GM21526 (cell line): ENCODE measurements around the gene PHLDB3.
"Not testable (repeated sequence)": the region's sequence is repeated elsewhere in the genome, so short reads cannot be mapped to it uniquely, and the experiment has no call there.

ENCODE experiments used
- ATAC-seq: cut with Tn5 transposase; IDR thresholded peaks from one replicate; pipeline ENCODE4 v1.9.1; 2021; ENCODE audit warnings: moderate library complexity; ENCODE audit not compliant: unreplicated experiment, low FRiP score

Gene PHLDB3

DNA sequence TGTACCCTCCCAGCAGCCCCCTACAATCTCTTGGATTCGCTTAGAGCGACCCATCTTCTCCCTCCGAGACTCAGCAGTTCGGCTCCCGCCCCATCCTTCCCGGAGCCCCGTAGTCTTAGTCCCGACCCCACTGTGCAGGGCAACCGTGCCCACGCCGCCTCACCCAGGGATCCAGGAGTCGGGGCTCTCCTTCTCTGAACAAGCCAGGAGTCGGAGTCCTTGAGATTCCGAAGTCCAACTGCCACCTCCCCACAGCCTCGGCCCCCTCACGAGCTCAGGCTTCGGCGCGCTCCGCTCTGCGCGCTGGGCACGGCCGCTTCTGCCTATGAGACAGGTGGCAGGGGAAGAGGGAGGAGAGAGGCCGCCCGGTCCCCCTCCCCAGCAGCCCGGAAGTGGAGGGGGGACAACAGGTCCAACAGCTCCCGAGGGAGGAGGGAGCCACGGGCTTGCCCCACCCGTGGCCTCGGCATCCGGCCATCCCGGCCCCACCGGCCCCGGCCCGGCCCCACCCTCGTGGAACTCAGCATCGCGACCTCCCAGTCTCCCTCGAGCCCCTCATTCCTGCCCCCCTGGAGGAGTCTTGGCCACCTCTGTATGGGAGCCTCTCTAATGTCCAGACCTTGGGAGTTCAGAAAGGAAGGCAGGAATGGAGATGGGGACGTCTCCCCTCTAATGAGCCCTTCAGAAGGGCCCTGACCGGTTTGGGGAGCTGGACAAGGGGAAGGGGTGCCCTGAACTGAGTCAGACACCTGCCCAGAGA, at the start of gene PHLDB3:
Gene PHLDB3 (minus strand): TSS at position 321 of the 760 bp plus-strand sequence. CDS start 628 bp downstream, outside the sequence.
- peak; percentile 26 for ATAC-seq

DNA sequence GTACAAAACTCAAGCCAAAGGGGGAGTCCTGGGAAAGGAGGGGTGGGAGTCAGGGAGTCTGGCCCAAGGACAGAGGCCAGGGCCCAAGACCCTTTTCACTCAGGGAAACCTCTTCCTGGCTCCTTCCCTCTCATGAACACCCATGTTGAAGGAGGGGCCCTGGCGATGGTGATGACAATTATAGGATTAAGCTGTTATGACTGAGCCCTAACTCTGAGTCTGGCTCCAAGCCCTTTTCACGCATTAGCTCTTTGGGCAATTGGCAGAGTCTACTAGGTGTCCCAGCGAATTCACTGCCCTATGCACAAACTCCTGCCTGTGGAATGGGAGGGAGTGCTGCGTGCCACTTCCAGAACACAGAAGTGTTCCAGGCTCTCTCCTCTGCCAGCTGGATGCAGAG, 49.1 kb upstream of the PHLDB3 start:
- ATAC-seq: no peak

DNA sequence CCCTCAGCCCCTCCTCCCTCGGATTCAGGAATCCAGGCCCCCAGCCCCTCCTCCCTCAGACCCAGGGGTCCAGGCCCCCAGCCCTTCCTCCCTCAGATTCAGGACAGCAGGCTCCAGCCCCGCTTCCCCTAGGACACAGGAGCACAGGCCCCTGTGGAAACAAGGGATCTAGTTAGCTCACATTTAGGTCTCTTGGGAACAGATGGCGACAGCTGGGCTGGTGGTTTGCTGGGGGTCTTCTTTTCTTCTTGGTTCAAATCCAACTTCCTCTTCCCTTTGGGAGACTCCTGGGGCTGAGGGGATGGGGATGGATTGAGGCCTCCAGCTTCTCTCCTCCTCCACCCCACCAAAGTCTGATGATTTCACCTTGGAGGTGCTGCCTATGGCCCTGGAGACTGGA, 48.1 kb upstream of the PHLDB3 start:
- no peak for ATAC-seq

DNA sequence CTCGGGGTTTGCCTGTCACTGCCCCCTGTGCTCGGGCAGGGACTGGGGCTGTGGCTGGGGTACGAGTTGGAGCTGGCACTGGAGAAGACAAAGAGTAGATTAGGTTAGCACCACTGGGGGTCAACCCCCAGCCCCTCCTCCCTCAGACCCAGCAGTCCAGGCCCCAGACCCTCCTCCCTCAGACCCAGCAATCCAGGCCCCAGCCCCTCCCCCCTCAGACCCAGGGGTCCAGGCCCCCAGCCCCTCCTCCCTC, 47.6 kb upstream of the PHLDB3 start:
- ATAC-seq: no peak

DNA sequence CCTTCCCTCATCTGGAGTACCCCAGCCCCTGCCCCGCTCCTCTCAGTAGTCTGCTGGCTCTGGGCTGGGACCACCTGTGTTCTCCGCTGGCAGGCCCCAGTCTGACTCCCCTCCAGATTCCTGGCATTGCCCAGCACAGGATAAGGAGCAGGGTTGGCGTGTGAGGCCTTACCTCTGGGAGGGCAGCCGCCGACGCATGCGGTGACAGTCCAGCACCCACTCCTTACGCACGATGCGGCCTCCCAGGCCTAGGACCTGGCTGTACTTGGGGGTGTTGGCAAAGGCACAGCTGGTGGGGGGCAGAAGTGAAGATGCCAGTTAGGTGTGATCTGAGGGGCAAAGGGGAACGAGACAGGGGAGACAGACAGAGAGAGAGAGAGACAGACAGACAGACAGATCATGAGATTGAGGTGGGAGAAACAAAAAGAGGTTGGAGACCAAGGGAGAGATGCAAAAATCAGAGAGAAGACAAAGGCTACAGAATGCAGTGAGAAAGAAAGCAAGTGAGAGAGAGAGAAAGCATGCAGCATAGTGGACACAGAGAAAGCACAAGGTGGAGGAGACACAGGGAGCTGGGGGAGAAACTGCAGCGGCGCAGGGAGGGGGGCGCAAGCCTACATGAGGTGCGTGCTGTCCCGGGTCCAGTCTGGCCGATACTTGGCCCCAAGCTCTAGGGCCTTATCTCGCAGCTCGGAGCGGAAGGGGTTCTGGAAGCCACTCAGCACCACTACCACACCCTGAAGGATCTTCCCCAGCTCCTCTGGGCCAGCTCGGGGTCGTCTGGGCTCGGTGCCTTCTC, 47.1 kb upstream of the PHLDB3 start:
- ATAC-seq: no peak

DNA sequence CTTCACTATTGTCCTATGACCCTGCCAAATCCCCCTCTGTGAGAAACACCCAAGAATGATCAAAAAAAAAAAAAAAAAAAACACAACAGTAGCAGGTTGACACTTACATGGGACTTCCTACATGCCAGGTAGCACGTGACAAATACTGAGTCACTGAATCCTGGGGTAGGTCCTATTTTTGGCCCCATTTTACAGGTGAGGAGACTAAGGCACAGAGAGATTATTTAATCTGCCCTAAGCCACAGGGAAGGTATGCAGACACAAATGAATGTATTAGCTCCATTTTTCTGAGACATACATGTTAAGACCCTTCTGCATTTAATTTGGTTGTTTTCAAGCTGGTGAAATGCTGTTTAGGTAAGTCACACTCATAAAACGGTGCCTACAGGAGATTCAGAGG, 44.2 kb upstream of the PHLDB3 start:
- no peak for ATAC-seq

DNA sequence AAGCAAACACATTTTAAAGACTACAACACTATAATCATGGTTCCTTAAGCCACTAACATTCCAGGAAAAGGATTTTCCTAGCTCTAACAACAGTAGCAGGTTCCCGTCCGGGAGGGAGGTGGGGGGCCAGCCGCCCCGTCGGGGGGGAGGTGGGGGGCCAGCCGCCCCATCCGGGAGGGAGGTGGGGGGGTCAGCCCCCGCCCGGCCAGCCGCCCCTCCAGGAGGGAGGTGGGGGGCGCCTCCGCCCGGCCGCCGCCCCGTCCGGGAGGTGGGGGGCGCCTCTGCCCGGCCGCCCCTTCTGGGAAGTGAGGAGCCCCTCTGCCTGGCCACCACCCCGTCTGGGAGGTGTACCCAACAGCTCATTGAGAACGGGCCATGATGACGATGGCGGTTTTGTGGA, 43.4 kb upstream of the PHLDB3 start:
- not testable (repeated sequence) for ATAC-seq

DNA sequence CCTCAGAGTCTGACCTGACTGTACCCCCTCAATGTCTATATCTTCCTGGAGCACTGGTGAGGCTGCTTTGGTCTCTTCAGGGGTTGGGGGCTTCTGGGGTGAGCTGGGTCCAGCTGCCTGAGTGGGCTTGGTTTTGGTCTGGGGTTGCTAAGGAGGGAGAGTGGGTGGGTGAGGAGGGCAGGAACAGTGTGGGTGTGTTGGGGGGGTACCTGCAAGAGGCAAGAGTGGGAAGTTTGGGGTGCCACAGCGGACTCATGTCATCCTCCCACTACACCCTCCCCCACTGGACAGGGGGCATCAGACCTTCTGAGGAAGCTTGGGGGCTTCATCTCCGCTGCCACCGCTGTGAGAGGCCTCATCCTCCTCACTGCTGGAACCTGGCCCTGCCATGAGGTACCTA, 42.0 kb upstream of the PHLDB3 start:
- ATAC-seq: no peak

DNA sequence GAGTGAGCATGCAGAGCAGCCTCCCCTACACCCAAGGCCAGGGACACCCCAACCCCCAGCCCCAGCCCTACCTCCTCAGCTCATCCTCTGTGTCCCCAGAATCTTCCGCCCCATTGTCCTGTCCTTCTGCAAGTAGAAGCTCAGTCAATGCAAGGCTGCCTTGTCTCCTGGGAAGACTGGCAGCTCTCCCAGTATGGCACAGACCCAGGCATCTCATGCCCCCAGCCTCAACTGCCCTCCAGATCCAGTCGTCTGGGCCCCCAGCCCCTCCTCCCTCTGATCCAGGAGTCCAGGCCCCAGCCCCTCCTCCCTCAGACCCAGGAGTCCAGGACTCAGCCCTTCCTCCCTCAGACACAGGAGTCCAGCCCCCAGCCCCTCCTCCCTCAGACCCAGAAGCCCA, 41.4 kb upstream of the PHLDB3 start:
- no peak for ATAC-seq

DNA sequence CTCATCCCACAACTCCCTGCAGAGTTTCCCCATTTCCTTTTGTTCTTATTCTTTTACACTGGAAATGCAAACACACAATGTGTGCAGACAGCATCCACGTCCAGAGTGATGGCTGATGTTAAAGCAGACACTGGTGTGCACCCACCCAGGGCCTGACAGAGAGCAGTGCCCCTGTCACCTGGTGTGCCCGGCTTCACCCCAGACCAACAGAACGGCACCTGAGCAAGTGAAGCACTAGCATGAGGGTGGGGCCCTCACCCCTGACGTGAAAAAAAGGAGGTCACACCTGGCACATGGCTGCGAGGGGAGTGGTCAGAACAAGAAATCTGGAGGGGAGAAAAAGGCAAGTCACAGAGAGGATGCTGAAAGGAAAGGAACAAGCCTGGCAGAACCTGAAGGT, 40.7 kb upstream of the PHLDB3 start:
- no peak for ATAC-seq

DNA sequence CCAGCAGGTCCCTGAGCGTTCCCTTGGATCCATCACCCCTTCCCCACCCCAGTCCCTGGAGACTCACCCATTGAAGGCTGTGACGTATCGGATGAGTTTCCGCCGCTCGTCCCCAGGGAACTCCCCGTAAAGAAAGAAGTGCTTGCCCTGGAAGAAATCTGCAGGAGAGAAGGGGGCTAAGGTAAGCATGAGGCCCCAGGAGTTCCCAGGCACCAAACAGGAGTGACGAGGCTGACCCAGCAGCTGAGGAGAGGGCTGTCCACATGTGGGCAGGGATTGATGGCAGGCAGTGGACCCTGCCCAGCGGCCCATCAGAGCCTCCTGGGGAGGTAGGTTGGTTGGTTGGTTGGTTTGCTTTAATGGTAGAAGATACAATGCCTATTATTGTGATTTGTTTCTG, 39.5 kb upstream of the PHLDB3 start:
- no peak for ATAC-seq

DNA sequence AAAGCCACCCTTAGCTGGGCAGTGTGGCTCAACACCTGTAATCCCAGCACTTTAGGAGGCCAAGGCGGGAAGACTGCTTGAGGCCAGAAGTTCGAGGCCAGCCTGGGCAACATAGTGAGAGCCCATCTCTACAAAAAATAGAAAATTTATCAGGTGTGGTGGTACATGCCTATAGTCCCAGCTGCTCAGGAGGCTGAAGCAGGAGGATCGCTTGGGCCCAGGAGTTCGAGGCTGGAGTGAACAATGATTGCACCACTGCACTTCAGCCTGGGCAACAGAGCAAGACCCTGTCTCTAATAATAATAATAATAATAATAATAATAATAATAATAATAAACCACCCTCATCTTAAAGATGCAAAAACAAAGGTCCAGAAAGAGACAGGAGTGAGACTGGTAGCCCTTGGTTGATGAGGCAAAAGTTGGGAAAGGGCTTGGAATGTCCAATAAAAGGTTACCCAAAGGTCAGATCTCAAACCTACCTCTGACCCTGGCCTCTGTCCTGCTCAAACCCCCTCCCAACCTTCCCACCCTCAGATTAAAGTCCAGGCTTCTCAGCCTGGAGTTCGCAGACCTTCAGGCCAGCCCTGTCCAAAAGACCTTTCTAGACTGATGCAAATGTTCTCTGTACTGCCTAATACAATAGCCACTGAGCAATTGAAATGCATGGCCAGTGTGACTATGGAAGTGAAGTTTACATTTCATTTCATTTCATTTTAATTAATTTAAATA, 37.5 kb upstream of the PHLDB3 start:
- no peak for ATAC-seq

DNA sequence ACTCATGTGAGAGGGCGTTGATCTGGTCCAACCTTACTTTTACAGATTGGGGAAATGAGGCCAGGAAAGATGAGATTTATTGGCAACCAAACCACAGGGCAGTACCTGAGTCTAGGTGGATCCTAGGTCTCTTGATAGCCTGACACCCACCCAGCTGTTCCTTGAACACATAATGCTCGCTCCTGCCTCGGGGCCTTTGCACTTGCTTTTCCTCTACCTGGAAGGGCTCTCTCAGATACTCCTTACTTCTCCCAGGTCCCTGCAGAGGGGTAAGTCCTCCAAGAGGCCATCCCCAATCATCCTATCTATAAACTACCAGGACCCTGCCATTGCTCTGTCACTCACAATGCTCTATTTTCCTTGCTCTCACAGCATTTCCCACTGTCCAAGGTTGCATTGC, 35.8 kb upstream of the PHLDB3 start:
- no peak for ATAC-seq

DNA sequence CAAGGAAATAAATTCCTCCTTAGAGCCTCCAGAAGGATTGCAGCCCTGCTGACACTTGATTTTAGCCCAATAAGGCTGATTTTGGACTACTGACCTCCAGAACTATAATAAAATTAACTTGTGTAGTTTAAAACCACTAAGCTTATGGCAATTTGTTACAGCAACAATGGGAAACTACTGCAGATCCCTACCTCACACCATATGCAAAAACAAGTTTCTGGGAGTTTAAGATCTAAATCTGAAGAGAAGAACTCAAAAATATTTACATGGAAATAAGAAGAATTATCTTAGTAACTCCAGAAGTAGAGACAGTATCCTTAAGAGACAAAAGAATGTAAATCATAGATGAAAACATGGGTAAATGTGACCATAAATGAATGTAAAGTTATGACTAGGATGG, 34.4 kb upstream of the PHLDB3 start:
- ATAC-seq: no peak

DNA sequence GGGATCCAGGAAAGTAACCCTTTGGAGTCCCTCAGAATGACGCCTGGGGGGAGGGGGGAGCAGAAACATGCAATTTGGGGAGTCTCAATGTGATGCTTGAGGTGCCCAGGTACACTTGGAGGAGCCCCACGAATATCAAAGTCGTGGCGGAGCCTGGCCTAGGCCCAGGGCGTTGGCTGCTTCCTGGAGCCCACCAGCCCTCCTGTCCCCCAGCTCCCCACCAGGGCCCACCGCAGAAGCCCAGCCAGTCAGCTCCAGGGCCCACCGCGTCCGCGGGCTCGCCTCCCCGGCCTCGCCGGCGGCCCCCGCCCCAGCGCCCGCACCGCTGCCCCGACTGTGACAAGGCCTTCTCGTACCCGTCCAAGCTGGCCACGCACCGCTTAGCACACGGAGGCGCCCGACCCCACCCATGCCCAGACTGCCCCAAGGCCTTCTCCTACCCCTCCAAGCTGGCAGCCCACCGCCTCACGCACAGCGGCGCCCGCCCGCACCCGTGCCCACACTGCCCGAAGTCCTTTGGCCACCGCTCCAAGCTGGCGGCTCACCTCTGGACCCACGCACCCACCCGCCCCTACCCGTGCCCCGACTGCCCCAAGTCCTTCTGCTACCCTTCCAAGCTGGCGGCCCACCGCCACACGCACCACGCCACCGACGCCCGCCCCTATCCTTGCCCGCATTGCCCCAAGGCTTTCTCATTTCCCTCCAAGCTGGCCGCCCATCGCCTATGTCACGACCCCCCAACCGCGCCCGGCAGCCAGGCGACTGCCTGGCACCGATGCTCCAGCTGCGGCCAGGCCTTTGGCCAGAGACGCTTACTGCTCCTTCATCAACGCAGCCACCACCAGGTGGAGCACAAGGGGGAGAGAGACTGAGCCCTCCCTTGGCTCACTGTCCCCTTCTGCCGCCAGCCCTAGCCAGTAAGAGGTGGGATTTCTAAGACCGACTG, 30.5 kb upstream of the PHLDB3 start:
- ATAC-seq: no peak

DNA sequence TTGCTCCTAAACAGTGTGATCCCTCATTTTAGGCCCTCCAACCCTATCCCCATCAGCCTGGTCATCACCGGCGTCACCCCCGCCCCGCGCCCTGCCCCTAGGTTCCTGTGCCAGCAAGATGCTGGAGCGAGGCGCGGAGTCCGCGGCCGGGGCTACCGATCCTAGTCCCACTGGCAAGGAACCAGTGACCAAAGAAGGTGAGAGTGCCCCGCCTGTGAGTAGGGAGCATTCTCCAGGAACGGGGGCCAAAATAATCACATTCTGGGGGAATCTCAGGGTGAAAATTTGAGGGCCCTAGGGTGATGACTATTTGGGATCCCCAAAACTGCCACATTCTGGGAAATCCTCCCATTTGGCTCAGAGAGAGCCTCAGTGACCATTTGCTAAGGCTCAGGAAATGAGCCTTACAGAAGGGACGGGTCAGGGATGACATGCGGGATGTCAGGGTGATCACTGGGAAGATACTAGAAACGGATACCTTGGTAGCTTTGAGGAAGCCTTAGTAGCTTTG, 29.8 kb upstream of the PHLDB3 start:
- ATAC-seq: no peak

DNA sequence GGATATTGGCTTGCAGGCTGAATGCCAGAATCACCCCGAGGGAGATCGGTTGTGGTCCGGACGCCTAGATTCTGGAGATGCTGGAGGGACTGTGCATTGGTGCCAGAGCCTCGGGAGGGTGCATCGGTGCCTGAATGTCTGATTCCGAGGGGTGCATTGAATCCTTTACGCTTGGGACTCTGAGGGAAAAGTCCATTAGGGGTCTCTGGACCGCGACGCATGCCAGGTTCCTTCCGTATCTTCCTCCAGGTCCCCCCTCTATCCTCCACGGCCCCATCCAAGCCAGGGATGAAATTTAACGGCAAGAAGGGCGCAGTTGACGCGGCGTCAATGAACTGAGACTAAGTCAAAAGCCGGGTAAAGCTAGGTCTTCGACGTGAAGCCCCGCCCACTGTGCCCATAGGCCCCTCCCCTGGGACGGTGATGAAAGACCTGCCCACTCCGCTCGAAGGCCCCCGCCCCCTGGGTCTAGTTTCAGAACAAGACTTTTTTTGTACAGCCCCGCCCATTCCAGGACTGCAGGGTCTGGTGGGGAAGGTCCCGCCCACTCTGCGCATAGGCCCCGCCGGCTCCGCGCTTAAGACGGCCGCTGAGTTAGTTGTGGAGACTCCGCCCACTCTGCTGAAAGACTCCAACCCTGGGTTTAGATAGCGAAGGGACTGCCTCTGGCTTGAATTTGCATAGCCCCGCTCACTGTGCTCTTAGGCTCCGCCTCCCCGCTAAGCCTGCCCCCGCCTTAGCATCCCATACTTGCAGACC, 29.2 kb upstream of the PHLDB3 start:
- peak; percentile 46 for ATAC-seq

DNA sequence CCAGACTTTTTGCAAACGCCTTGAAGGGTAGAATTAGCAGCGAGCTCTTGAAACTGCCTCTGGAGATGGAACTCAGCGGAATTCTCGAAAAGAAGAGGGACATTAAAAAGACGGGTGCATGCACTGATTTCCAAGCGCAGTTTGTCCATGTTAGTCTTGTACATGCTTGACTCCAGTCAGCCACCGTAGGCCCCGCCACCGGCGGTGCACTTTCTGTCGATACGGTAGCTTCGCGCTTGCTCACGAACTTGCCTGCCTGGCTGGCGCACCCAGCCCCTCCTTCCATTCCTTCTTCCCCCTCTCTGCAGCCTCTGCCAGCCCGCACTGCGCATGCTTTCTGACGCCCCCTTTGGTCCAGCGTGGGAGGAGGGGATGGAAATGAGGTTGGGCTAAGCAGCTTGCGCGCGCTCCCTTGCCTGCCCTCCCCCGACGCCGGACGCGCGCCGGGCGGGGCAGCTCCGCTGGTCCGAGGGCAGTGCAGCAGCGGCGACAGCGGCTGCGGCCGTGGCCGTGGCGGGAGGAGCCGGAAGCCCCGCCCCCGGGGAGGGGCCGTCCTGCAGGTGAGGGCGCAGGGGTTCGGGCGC, 28.5 kb upstream of the PHLDB3 start, which contains the start of gene ZNF575:
Gene ZNF575 (plus strand): TSS at position 227 of the 584 bp plus-strand sequence. CDS start 1,235 bp downstream, outside the sequence.
- ATAC-seq: peak; percentile 55

DNA sequence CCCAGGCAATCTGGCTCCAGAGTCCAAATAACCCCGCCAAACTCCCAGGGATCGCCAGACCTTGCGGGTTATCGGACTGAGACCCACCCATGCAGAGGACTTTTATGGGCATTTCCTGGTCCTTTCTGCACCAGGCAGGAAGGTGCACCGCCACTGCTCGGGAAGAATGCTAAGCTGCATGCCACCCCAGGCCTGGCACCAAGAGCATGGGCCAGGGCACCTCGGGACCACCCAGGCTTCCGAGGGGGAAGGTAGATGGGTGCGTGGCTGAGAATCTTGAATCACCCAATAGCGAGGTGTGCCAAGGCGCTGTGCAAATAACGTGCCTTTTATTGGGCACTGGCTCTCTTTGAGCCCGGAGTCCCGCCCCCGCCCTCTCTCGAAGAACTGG, 28.0 kb upstream of the PHLDB3 start:
- no peak for ATAC-seq
